ENCODE results near the gene GLIPR2. TPM values are rescaled to one million over a fixed set of nuclear protein-coding genes. Genes with fewer than 3 reads are reported as not detected.
A peak's percentile ranks its signal among the peaks of the same experiment; 100 is the strongest.

GLIPR2 gene
- total RNA-seq, 4 donors from 2014 or later: 52.8 to 76.8 (median 59.8) TPM

DNA sequence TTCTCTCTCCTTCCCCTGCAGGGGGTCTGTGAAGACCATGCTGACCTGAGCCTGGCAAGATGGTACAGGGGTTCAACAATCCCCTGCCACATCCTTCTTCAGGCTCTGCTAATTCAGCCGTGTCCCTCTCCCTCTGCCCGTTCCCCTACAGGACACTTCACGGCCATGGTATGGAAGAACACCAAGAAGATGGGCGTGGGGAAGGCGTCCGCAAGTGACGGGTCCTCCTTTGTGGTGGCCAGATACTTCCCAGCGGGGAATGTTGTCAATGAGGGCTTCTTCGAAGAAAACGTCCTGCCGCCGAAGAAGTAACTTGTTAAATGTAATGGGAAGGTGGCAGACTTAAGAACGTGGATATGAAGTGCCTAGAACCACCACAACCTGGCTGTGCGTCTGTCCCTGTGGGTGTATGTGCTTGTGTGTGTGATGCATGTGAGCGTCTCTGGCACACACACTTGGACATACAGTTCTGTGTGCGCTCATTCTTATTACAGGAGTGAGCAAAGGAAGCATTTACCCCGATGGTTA, 25.7 kb downstream of the GLIPR2 start:
- WGBS, 2 donors (ENCODE audit: low coverage in 1 of 2): 33 to 80% methylated on average over 3 to 5 of the region's 17 CpGs
- H3K36me3 ChIP-seq: peaks cover 0 to 2% of the 10 kb centered on the region in 2 donors
- H3K4me3 ChIP-seq: no peak overlapping the region

DNA sequence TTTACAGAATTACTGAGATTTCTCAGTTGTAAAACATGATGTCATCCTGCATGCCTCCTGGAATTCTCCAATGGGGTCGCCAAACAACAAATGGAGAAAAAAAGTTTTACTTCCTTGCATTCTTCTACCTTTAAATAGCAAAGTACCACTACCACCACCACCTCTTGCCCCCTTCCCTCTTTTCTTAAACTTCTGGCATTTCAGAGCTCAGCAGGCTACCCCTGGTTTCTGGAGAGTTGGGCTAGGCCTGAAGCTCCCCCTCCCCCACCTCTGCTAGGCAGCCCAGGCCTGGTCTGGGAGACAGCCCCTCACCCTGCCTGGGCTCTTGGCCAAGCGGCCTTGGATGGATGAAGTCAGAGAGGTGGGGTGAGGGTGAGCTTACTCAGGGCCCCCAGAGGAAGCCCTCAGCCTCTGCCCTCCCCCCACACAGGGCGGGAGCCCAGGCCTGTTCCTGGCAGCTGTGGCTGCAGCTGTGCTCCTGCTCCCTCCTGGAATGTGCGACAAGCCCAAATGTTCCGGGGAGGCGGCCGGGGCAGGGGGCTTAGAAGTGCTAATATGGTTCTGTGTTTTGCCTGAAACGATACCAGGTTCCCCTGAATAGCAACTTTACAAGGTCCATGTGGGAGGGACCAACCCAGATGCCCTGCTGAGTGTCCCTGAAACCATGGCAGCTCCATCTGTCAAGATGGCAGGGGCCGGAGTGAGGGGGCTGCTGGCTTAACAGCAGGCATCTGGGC, 26.7 kb downstream of the GLIPR2 start:
- 8 to 22% methylated on average over 1 to 2 of the region's 9 CpGs for WGBS, 2 donors (ENCODE audit: low coverage in 1 of 2)
- H3K4me1 ChIP-seq: peaks cover 5 to 85% (median 33%) of the 10 kb centered on the region in 3 donors

More for the DNA sequence above, 25.7 kb downstream of the GLIPR2 start:
- no peaks in the 10 kb centered on the region for H3K9me3 ChIP-seq
- no peak for ATAC-seq
- peaks cover 5 to 92% (median 38%) of the 10 kb centered on the region in 3 donors for H3K4me1 ChIP-seq
- H3K27me3 ChIP-seq: no peaks in the 10 kb centered on the region
- peak overlapping the region in 3 of 4 donors; percentile 72 to 85 (median 84) for H3K27ac ChIP-seq
- TF ChIP-seq, protein P1, sequence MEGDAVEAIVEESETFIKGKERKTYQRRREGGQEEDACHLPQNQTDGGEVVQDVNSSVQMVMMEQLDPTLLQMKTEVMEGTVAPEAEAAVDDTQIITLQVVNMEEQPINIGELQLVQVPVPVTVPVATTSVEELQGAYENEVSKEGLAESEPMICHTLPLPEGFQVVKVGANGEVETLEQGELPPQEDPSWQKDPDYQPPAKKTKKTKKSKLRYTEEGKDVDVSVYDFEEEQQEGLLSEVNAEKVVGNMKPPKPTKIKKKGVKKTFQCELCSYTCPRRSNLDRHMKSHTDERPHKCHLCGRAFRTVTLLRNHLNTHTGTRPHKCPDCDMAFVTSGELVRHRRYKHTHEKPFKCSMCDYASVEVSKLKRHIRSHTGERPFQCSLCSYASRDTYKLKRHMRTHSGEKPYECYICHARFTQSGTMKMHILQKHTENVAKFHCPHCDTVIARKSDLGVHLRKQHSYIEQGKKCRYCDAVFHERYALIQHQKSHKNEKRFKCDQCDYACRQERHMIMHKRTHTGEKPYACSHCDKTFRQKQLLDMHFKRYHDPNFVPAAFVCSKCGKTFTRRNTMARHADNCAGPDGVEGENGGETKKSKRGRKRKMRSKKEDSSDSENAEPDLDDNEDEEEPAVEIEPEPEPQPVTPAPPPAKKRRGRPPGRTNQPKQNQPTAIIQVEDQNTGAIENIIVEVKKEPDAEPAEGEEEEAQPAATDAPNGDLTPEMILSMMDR (IDR thresholded peaks at IDR 0.05): no peak
- TF ChIP-seq POLR2A (IDR thresholded peaks at IDR 0.05) (no peak), EP300 (IDR thresholded peaks at IDR 0.05) (no peak), POLR2AphosphoS5 (IDR thresholded peaks at IDR 0.05) (no peak)

DNA sequence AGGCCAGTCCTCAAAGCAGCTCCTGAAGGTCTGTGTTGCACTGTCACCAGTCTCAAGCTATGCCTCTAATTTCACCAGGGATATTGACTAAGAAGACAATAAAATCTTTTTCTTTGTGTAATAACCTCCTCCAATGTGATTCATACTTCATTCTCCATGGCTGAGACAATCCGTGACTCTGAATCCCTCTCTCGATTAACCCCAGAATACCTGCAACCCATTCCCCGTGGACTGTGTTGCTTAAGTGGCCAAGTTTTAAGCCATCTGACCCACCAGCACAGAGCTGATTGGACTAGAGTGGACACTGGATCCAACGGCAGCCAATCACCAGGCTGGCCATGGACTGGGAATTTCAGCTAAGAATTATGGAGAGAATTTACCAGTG, 27.2 kb downstream of the GLIPR2 start:
- peak; percentile 12 for ATAC-seq
- 37 to 41% methylated on average over 4 of the region's 4 CpGs for WGBS, 2 donors (ENCODE audit: low coverage in 1 of 2)
- no peak overlapping the region for H3K4me3 ChIP-seq
- H3K36me3 ChIP-seq: no peaks in the 10 kb centered on the region
- peak in 1 of 2 donors; percentile 16 for TF ChIP-seq POLR2A (IDR thresholded peaks at IDR 0.05)
- no peak for TF ChIP-seq POLR2AphosphoS5 (IDR thresholded peaks at IDR 0.05)
- no peaks in the 10 kb centered on the region for H3K9me3 ChIP-seq
- H3K27me3 ChIP-seq: no peaks in the 10 kb centered on the region
- H3K27ac ChIP-seq: peak overlapping the region; percentile 74 to 90 (median 84)
- H3K4me1 ChIP-seq: peaks cover 5 to 79% (median 27%) of the 10 kb centered on the region in 3 donors

More for the DNA sequence above, 26.7 kb downstream of the GLIPR2 start:
- ATAC-seq: peak; percentile 43
- Histone ChIP-seq H3K4me3 (no peak overlapping the region), H3K36me3 (no peaks in the 10 kb centered on the region), H3K27me3 (no peaks in the 10 kb centered on the region), H3K27ac (peak overlapping the region; percentile 74 to 90 (median 84)), H3K9me3 (no peaks in the 10 kb centered on the region)
- TF ChIP-seq, protein P1 (IDR thresholded peaks at IDR 0.05): no peak
- TF ChIP-seq POLR2AphosphoS5 (IDR thresholded peaks at IDR 0.05): peak; percentile 54

DNA sequence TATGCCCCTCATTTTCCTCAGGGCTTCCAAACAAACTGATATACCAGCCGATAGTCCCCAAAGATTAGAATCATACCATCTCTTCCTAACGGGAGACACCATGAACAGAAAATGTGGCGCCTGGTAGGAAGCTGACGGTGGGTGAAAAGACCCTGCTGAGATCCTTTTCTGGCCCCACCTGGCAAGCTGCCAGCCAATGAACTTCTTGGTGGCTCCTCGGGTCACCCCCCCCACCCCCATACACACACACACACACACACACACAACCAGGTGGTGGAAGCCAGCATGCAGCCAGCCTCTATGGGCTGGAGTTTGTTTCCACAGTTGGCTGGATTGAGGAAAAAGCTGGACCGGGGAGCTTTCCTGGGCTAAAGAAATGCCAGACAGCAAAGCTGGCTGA, 27.8 kb downstream of the GLIPR2 start:
- TF ChIP-seq, protein P1 (IDR thresholded peaks at IDR 0.05): no peak
- TF ChIP-seq POLR2AphosphoS5 (IDR thresholded peaks at IDR 0.05): no peak
- H3K4me1 ChIP-seq: peaks cover 5 to 73% (median 22%) of the 10 kb centered on the region in 3 donors
- H3K9me3 ChIP-seq: no peaks in the 10 kb centered on the region
- H3K27me3 ChIP-seq: no peaks in the 10 kb centered on the region
- H3K4me3 ChIP-seq: no peak overlapping the region
- no peak for ATAC-seq
- H3K27ac ChIP-seq: peak overlapping the region in 3 of 4 donors; percentile 84 to 90 (median 85)
- H3K36me3 ChIP-seq: no peaks in the 10 kb centered on the region
- 72 to 89% methylated on average over 3 to 5 of the region's 6 CpGs for WGBS, 2 donors (ENCODE audit: low coverage in 1 of 2)

DNA sequence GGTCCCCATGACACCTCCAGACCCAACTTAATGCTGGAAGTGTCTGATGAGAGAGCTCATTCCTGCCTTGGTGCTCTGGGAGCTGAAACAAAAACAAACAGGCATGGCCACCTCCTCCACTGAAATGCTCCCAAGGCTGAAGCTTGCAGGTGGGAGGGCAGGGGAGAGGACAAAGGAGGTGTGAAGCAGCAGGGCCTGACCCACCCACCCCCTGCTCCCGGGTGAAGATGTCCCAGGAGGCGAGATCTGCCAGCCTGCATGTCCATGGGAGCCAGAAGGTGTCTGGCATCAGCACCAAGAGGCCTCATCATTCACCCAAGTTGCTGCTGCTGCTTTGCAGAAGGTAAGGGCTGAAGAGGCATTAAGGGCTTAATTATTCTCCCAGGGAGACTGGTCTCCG, 28.5 kb downstream of the GLIPR2 start:
- no peaks in the 10 kb centered on the region for H3K27me3 ChIP-seq
- no peaks in the 10 kb centered on the region for H3K9me3 ChIP-seq
- peak overlapping the region in 3 of 4 donors; percentile 84 to 90 (median 85) for H3K27ac ChIP-seq
- WGBS, 2 donors (ENCODE audit: low coverage in 1 of 2): 56 to 80% methylated on average over 1 of the region's 3 CpGs
- no peak for TF ChIP-seq EP300 (IDR thresholded peaks at IDR 0.05)
- TF ChIP-seq, protein P1 (IDR thresholded peaks at IDR 0.05): no peak
- TF ChIP-seq POLR2A (IDR thresholded peaks at IDR 0.05): no peak
- H3K36me3 ChIP-seq: no peaks in the 10 kb centered on the region
- no peak overlapping the region for H3K4me3 ChIP-seq
- H3K4me1 ChIP-seq: peaks cover 5 to 67% (median 19%) of the 10 kb centered on the region in 3 donors
- no peak for ATAC-seq
